Panc1 (cell line): ENCODE results near the gene CHSY1. TPM values are rescaled to one million over a fixed set of nuclear protein-coding genes. Genes with fewer than 3 reads are reported as not detected.

Experiments used
- ATAC-seq: fragments of 200-7000 bp; cut with Tn5 transposase; 2 replicates; pipeline ENCODE4 v1.9.1; 2020; ENCODE audit warnings: mild to moderate bottlenecking, moderate library complexity
- BruUV-seq: library from RNA; stranded (reverse); fragments of 400-500 nt; replicated peaks from 2 replicates; lab custom pipeline; 2021; lab: Mats Ljungman, UMichigan
- CTCF ChIA-PET: fragments of 300-600 bp; sonication (Branson Sonifier 250); formaldehyde crosslinking; loops from one replicate; lab custom pipeline; 2022; ENCODE audit warnings: antibody characterized with exemption; lab: Charles Lee
- POLR2A ChIA-PET: fragments of 300-600 bp; sonication (Branson Sonifier 250); formaldehyde crosslinking; loops from one replicate; lab custom pipeline; 2022; ENCODE audit warnings: antibody characterized with exemption; lab: Charles Lee
- DNase-seq: peaks from one replicate; pipeline ENCODE4 v3.0.0-alpha.2; 2010; ENCODE audit warnings: low read depth, low spot score
- H3K27ac ChIP-seq: 2 replicates; pipeline ENCODE4 v1.5.1; 2011; ENCODE audit warnings: mild to moderate bottlenecking, low read length, inconsistent platforms
- H3K27me3 ChIP-seq: fragments of 200-500 bp; sonication (Bioruptor generic); 2 replicates; pipeline ENCODE4 v1.6.0; 2014; ENCODE audit warnings: low read length, inconsistent platforms; ENCODE audit not compliant: control insufficient read depth, insufficient read depth
- H3K36me3 ChIP-seq: fragments of 200-500 bp; sonication (Bioruptor generic); 2 replicates; pipeline ENCODE4 v1.5.1; 2014; ENCODE audit warnings: inconsistent platforms, mild to moderate bottlenecking, low read length, moderate library complexity; ENCODE audit not compliant: control insufficient read depth, insufficient read depth
- H3K4me1 ChIP-seq: 2 replicates; pipeline ENCODE4 v1.5.1; 2011; ENCODE audit warnings: inconsistent platforms, mild to moderate bottlenecking, low read length, moderate library complexity; ENCODE audit not compliant: control insufficient read depth, insufficient read depth
- H3K4me3 ChIP-seq, 2 experiments: 2 replicates each; pipeline ENCODE4 v1.5.1; 2011 to 2012; ENCODE audit warnings: low read depth in 2 of 2, low read length in 2 of 2, mild to moderate bottlenecking in 2 of 2, inconsistent platforms in 1 of 2, moderate library complexity in 1 of 2
- H3K9me3 ChIP-seq: fragments of 200-500 bp; sonication (Bioruptor generic); 2 replicates; pipeline ENCODE4 v1.5.1; 2014; ENCODE audit warnings: low read depth, mild to moderate bottlenecking, inconsistent platforms, low read length, moderate library complexity; ENCODE audit not compliant: control insufficient read depth, insufficient read depth
- CTCF ChIP-seq: fragments of 450-650 bp; IDR thresholded peaks from 2 replicates; pipeline ENCODE4 v1.5.1; 2017; ENCODE audit warnings: mild to moderate bottlenecking
- POLR2AphosphoS5 ChIP-seq: IDR thresholded peaks from 2 replicates; pipeline ENCODE4 v1.6.1; 2012; ENCODE audit warnings: mild to moderate bottlenecking, low read depth, low read length, moderate library complexity
- REST ChIP-seq, 2 experiments: IDR thresholded peaks; 2 replicates each; pipeline ENCODE4 v1.6.1; 2011 to 2012; ENCODE audit warnings: low read depth in 2 of 2, control low read depth in 1 of 2, low read length in 1 of 2, mild to moderate bottlenecking in 1 of 2, moderate library complexity in 1 of 2; ENCODE audit not compliant: insufficient read depth in 1 of 2
- SIN3A ChIP-seq: IDR thresholded peaks from 2 replicates; pipeline ENCODE4 v1.6.1; 2012; ENCODE audit warnings: low read depth, mild to moderate bottlenecking, low read length, moderate library complexity, borderline replicate concordance; ENCODE audit not compliant: insufficient read depth
- TCF7L2 ChIP-seq: IDR thresholded peaks from 2 replicates; pipeline ENCODE4 v1.6.1; 2011; ENCODE audit warnings: mild to moderate bottlenecking, low read depth, low read length, inconsistent platforms
- in situ Hi-C: cut with HindIII; loops from 2 replicates; pipeline ENCODE4 v1.10.0; 2016; ENCODE audit warnings: low sequenced_read_pairs, low pct_unique_long_range_greater_than_20kb
- intact Hi-C: fragments of 100-400 bp; cut with micrococcal nuclease; formaldehyde crosslinking; loops from one replicate; pipeline ENCODE4 v1.10.0; 2022; ENCODE audit not compliant: unreplicated experiment
- total RNA-seq: library from RNA; stranded (reverse); gene quantifications from one replicate; pipeline ENCODE4 v1.2.1, GENCODE V29; 2021; ENCODE audit not compliant: unreplicated experiment

Gene CHSY1
- total RNA-seq, 1 experiment from 2014 or later, result 50.8 TPM

GRCh38 chr15:101185770-101186169 is 66.1 kb downstream of the CHSY1 start:
- peaks cover 32% of the 10 kb centered on the region for H3K4me1 ChIP-seq
- intact Hi-C loops, result no loop called here

GRCh38 chr15:101185336-101185735 is 66.5 kb downstream of the CHSY1 start:
- DNase-seq (no peak), ATAC-seq (no peak)
- TF ChIP-seq REST (IDR thresholded peaks at IDR 0.05; ENCODE audit: insufficient read depth in 1 of 2, low read depth in 2 of 2, low read length in 1 of 2), result no peak
- no peak for TF ChIP-seq POLR2AphosphoS5
- no peak for TF ChIP-seq TCF7L2
- TF ChIP-seq SIN3A, result no peak
- no peak for TF ChIP-seq CTCF
- H3K4me3 ChIP-seq, result no peak overlapping the region
- H3K27ac ChIP-seq, result no peak overlapping the region
- in situ Hi-C loops (no loop called here), intact Hi-C loops (no loop called here)
- ChIA-PET POLR2A (no interaction called here), CTCF (no interaction called here)
- H3K9me3 ChIP-seq, result no peaks in the 10 kb centered on the region
- H3K36me3 ChIP-seq, result no peaks in the 10 kb centered on the region
- no peaks in the 10 kb centered on the region for H3K27me3 ChIP-seq
- no TSS peak for BruUV-seq
- H3K4me1 ChIP-seq, result peaks cover 35% of the 10 kb centered on the region

More at GRCh38 chr15:101185770-101186169, 66.1 kb downstream of the CHSY1 start:
- H3K27ac ChIP-seq, result no peak overlapping the region
- no peaks in the 10 kb centered on the region for H3K27me3 ChIP-seq
- ChIA-PET POLR2A (no interaction called here), CTCF (no interaction called here)
- in situ Hi-C loops, result no loop called here
- no TSS peak for BruUV-seq
- no peak overlapping the region for H3K4me3 ChIP-seq
- TF ChIP-seq TCF7L2 (no peak), CTCF (no peak), POLR2AphosphoS5 (no peak), SIN3A (no peak), REST (IDR thresholded peaks at IDR 0.05; ENCODE audit: insufficient read depth in 1 of 2, low read depth in 2 of 2, low read length in 1 of 2) (no peak)
- no peaks in the 10 kb centered on the region for H3K36me3 ChIP-seq
- DNase-seq (no peak), ATAC-seq (no peak)
- H3K9me3 ChIP-seq, result no peaks in the 10 kb centered on the region
